SK-N-MC (cell line): ENCODE data around the gene RFC1.

Experiments used
- EZH2 ChIP-seq: fragments of 200-600 bp; sonication (generic); IDR thresholded peaks from one replicate; pipeline ENCODE4 v1.6.1; 2017; ENCODE audit warnings: antibody characterized with exemption
- POLR2AphosphoS5 ChIP-seq: IDR thresholded peaks from 2 replicates; pipeline ENCODE4 v1.6.1; 2012; ENCODE audit warnings: mild to moderate bottlenecking, low read depth, low read length, borderline replicate concordance

DNA sequence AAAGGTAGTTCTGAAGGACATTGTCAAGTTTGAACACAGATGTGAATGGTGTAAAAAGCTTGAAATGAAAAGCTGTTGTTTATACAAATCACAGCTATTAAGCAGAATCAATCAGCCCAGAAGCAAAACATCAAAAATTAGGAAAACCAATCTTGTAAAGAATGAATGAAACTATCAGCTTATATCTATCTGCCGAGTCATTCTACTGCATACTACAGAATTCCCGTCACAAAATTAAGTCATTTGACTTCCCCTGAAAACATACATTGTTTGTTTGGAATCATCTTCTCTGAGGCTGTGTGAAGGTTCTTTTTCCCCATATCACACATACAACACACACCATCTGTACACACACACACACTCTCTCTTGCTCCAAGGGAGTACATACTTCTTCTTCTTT lies 80.3 kb downstream of the RFC1 start:
- TF ChIP-seq POLR2AphosphoS5 (no peak), EZH2 (no peak)
